ENCODE results near the gene ANKRD44.
A peak's percentile ranks its signal among the peaks of the same experiment; 100 is the strongest.

Gene ANKRD44

GRCh38 chr2:197075754-197076337 lies 234.7 kb downstream of the ANKRD44 start:
- DNase-seq (ENCODE audit: low read depth): no peak
- peak; percentile 37 for TF ChIP-seq CTCF (conservative IDR thresholded peaks at IDR 0.05; ENCODE audit: low read depth, low read length)
- no peak overlapping the region for H3K4me3 ChIP-seq (ENCODE audit: low read length)

- no peak for TF ChIP-seq CTCF (conservative IDR thresholded peaks at IDR 0.05; ENCODE audit: low read depth, low read length)
- H3K4me3 ChIP-seq (ENCODE audit: low read length): no peak overlapping the region
- DNase-seq (ENCODE audit: low read depth): peak; percentile 41
Measured at GRCh38 chr2:197075281-197075680, 235.3 kb downstream of the ANKRD44 start.

GRCh38 chr2:197073701-197074433 lies 236.7 kb downstream of the ANKRD44 start:
- no peak for TF ChIP-seq CTCF (conservative IDR thresholded peaks at IDR 0.05; ENCODE audit: low read depth, low read length)

GRCh38 chr2:197073270-197073669 lies 237.3 kb downstream of the ANKRD44 start:
- TF ChIP-seq CTCF (conservative IDR thresholded peaks at IDR 0.05; ENCODE audit: low read depth, low read length): no peak
- no peak for DNase-seq (ENCODE audit: low read depth)

More at GRCh38 chr2:197073701-197074433, 236.7 kb downstream of the ANKRD44 start:
- H3K4me3 ChIP-seq (ENCODE audit: low read length): no peak overlapping the region
- peak; percentile 74 for DNase-seq (ENCODE audit: low read depth)

GRCh38 chr2:197072533-197072932 lies 238.0 kb downstream of the ANKRD44 start:
- no peak for TF ChIP-seq CTCF (conservative IDR thresholded peaks at IDR 0.05; ENCODE audit: low read depth, low read length)
- no peak overlapping the region for H3K4me3 ChIP-seq (ENCODE audit: low read length)
- peak; percentile 36 for DNase-seq (ENCODE audit: low read depth)

More at GRCh38 chr2:197073270-197073669, 237.3 kb downstream of the ANKRD44 start:
- H3K4me3 ChIP-seq (ENCODE audit: low read length): no peak overlapping the region

- no peak for DNase-seq (ENCODE audit: low read depth)
- no peak overlapping the region for H3K4me3 ChIP-seq (ENCODE audit: low read length)
- TF ChIP-seq CTCF (conservative IDR thresholded peaks at IDR 0.05; ENCODE audit: low read depth, low read length): no peak
Measured at GRCh38 chr2:197071790-197072436, 238.7 kb downstream of the ANKRD44 start.

All from retinal pigment epithelial cell (primary cell).